ENCODE data around the gene MACROD2. TPM values are rescaled to one million over a fixed set of nuclear protein-coding genes. Genes with fewer than 3 reads are reported as not detected.
A peak's percentile ranks its signal among the peaks of the same experiment; 100 is the strongest.

The MACROD2 gene
- total and polyA plus RNA-seq, 2 experiments from 2014 or later = 2.8 to 4.3 TPM

DNA sequence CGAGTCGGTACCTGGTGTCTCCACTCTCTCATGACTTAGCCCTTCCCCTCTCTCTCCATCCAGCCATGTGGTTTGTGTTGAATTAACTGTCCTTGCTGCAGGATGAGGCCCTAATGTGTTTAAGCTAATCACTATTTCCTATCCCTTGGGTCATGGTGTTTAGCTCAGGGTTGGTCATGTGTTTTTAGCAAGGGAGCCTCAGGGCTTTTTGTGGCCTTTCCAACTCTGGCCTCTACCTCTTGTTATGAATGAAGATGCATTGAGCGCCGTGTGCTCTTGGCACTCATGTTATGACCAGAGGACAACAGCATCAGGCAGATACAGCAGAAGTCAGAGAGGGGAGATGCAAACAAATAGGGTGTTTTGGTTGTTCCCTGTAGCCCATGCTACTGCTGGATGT, 1016.3 kb downstream of the MACROD2 start:
- Mint-ChIP-seq H3K27me3 (ENCODE audit: insufficient read depth, low read depth, poor library complexity) (no peaks in the 10 kb centered on the region), H3K27ac (no peak overlapping the region), H3K4me3 (no peak overlapping the region), H3K9me3 (no peaks in the 10 kb centered on the region), H3K36me3 (ENCODE audit: low read depth) (no peaks in the 10 kb centered on the region), H3K4me1 (no peaks in the 10 kb centered on the region)
- ATAC-seq = no peak
- no peak for DNase-seq (ENCODE audit: low spot score)
- no peaks in the 10 kb centered on the region for H3F3A ChIP-seq (replicated peaks; ENCODE audit: low read depth)
- no peak overlapping the region for H3K4me3 ChIP-seq
- H3K27ac ChIP-seq (ENCODE audit: low read depth) = no peak overlapping the region
- H3K36me3 ChIP-seq (ENCODE audit: insufficient read depth) = no peaks in the 10 kb centered on the region
- H3K9me2 ChIP-seq (ENCODE audit: insufficient read depth) = 0 out of 2 replicates have a peak, but pooled peaks cover 4% of the 10 kb centered on the region
- no peaks in the 10 kb centered on the region for H4K20me1 ChIP-seq (replicated peaks; ENCODE audit: insufficient read depth)
- no peaks in the 10 kb centered on the region for H3K27me3 ChIP-seq (ENCODE audit: insufficient read depth)
- H2AFZ ChIP-seq = 0 out of 2 replicates have a peak overlapping the region, but pooled peaks have one; percentile 38
- no peak overlapping the region for H3K4me2 ChIP-seq
- no peaks in the 10 kb centered on the region for H3K79me2 ChIP-seq (replicated peaks; ENCODE audit: insufficient read depth)
- TF ChIP-seq, protein P1, sequence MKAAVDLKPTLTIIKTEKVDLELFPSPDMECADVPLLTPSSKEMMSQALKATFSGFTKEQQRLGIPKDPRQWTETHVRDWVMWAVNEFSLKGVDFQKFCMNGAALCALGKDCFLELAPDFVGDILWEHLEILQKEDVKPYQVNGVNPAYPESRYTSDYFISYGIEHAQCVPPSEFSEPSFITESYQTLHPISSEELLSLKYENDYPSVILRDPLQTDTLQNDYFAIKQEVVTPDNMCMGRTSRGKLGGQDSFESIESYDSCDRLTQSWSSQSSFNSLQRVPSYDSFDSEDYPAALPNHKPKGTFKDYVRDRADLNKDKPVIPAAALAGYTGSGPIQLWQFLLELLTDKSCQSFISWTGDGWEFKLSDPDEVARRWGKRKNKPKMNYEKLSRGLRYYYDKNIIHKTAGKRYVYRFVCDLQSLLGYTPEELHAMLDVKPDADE (IDR thresholded peaks at IDR 0.05) = no peak
- no peak for TF ChIP-seq ZNF462 (CRISPR knock-in tag; IDR thresholded peaks at IDR 0.05)
- no peak for TF ChIP-seq CREB1 (CRISPR knock-in tag; IDR thresholded peaks at IDR 0.05; ENCODE audit: low read depth)
- TF ChIP-seq ZNF114 (CRISPR knock-in tag; IDR thresholded peaks at IDR 0.05) = no peak
- no peak for TF ChIP-seq JUNB (IDR thresholded peaks at IDR 0.05; ENCODE audit: unreplicated experiment)
- no peak for TF ChIP-seq NANOG (IDR thresholded peaks at IDR 0.05; ENCODE audit: borderline replicate concordance)
- no peak for TF ChIP-seq EZH2 (IDR thresholded peaks at IDR 0.05; ENCODE audit: low read depth, unreplicated experiment)
- no peak for TF ChIP-seq POLR2AphosphoS5 (IDR thresholded peaks at IDR 0.05; ENCODE audit: low read depth)
- TF ChIP-seq, protein P2, sequence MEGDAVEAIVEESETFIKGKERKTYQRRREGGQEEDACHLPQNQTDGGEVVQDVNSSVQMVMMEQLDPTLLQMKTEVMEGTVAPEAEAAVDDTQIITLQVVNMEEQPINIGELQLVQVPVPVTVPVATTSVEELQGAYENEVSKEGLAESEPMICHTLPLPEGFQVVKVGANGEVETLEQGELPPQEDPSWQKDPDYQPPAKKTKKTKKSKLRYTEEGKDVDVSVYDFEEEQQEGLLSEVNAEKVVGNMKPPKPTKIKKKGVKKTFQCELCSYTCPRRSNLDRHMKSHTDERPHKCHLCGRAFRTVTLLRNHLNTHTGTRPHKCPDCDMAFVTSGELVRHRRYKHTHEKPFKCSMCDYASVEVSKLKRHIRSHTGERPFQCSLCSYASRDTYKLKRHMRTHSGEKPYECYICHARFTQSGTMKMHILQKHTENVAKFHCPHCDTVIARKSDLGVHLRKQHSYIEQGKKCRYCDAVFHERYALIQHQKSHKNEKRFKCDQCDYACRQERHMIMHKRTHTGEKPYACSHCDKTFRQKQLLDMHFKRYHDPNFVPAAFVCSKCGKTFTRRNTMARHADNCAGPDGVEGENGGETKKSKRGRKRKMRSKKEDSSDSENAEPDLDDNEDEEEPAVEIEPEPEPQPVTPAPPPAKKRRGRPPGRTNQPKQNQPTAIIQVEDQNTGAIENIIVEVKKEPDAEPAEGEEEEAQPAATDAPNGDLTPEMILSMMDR (conservative IDR thresholded peaks at IDR 0.05; ENCODE audit: low read depth in 2 of 2) = no peak
- no peak for TF ChIP-seq EZH2phosphoT487 (IDR thresholded peaks at IDR 0.05; ENCODE audit: unreplicated experiment)
- no peak for TF ChIP-seq ZNF331 (CRISPR knock-in tag; IDR thresholded peaks at IDR 0.05; ENCODE audit: low read depth)
- TF ChIP-seq REST (IDR thresholded peaks at IDR 0.05; ENCODE audit: unreplicated experiment) = no peak
- no peak for TF ChIP-seq STAT1 (IDR thresholded peaks at IDR 0.05; ENCODE audit: unreplicated experiment)
- no peaks in the 10 kb centered on the region for H3K4me1 ChIP-seq (ENCODE audit: insufficient read depth)

Data from GM23338 (cell line).